Activated CD4-positive, alpha-beta T cell treated with anti-CD3 and anti-CD28 coated beads, Interleukin-2, amount 10 ng/mL, durations not matched to agents 7 days and 5 days (primary cell): ENCODE results near the gene PSME3. TPM values are rescaled to one million over a fixed set of nuclear protein-coding genes. Genes with fewer than 3 reads are reported as not detected.

Experiments used
- CTCF ChIA-PET: fragments of 350-600 bp; sonication (Branson Sonifier 250); formaldehyde crosslinking; loops from one replicate; lab custom pipeline; 2021; ENCODE audit warnings: antibody characterized with exemption; lab: Charles Lee
- POLR2A ChIA-PET: fragments of 350-600 bp; sonication (Branson Sonifier 250); formaldehyde crosslinking; loops from one replicate; lab custom pipeline; 2021; ENCODE audit warnings: antibody characterized with exemption; lab: Charles Lee
- DNase-seq: peaks from one replicate; pipeline ENCODE4 v3.0.0-alpha.2; 2020
- H3K27ac Mint-ChIP-seq: one replicate; pipeline ENCODE4 v1.8.0; 2021; ENCODE audit warnings: mild to moderate bottlenecking, moderate library complexity, mixed read lengths
- H3K27me3 Mint-ChIP-seq: one replicate; pipeline ENCODE4 v1.8.0; 2021; ENCODE audit warnings: mixed read lengths
- H3K36me3 Mint-ChIP-seq: one replicate; pipeline ENCODE4 v1.8.0; 2021; ENCODE audit warnings: low read depth, mixed read lengths
- H3K4me1 Mint-ChIP-seq: one replicate; pipeline ENCODE4 v1.8.0; 2021; ENCODE audit warnings: mixed read lengths
- H3K4me3 Mint-ChIP-seq: one replicate; pipeline ENCODE4 v1.8.0; 2021; ENCODE audit warnings: mild to moderate bottlenecking, moderate library complexity, mixed read lengths
- H3K9me3 Mint-ChIP-seq: one replicate; pipeline ENCODE4 v1.8.0; 2021; ENCODE audit warnings: mixed read lengths
- total RNA-seq, 2 experiments: library from RNA; stranded (reverse); gene quantifications; one replicate each; pipeline ENCODE4 v1.2.3, GENCODE V29; 2021

Gene PSME3
- total RNA-seq, 2 experiments from 2014 or later, result 110 to 111 TPM

DNA sequence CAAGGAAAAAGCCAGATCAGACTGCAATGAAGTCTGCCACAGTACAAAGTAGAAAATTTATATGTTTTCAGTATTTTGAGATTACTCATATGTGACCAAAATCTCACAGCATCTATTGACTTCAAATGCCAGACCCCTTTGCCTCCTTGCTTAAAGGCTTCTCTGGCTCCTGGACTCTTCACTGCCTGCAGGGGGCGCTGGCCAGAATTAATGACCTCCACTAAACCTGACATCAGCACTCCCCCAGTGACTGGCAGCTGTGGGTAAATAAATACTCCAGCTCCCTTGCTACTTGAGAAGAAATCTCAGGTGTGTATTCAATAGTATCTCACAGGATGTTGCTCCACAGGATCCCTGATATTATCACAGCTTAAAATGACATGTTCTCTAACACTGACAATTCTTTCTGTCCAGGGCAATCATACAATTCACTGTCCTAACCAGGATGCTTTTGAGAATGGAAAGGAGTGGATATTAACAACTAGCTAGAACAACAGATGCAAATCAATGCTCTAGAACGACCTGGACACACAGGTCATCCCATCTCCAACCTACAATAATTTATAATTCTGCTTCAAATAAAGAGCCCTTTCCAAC is 13.2 kb upstream of the PSME3 start:
- ChIA-PET POLR2A (interaction anchor here (0.5 kb wide), 1 partner anchor 12 kb away, joined by 3 read pairs; no protein-coding TSS in a partner anchor), CTCF (interaction anchor here (0.8 to 5.8 kb wide), 6 partner anchors 8 to 79 kb away, joined by 3 to 23 read pairs (median 4); partner anchors contain the start of gene PSME3)
- H3K9me3 Mint-ChIP-seq, result no peaks in the 10 kb centered on the region
- peak; percentile 73 for DNase-seq
- H3K36me3 Mint-ChIP-seq, result peaks cover 59% of the 10 kb centered on the region
- no peak overlapping the region for H3K4me3 Mint-ChIP-seq
- H3K4me1 Mint-ChIP-seq, result peaks cover 36% of the 10 kb centered on the region
- no peaks in the 10 kb centered on the region for H3K27me3 Mint-ChIP-seq
- H3K27ac Mint-ChIP-seq, result no peak overlapping the region

- no peak for DNase-seq
- Mint-ChIP-seq H3K36me3 (peaks cover 50% of the 10 kb centered on the region), H3K9me3 (no peaks in the 10 kb centered on the region), H3K27me3 (no peaks in the 10 kb centered on the region), H3K4me1 (peaks cover 38% of the 10 kb centered on the region), H3K4me3 (no peak overlapping the region), H3K27ac (no peak overlapping the region)
- CTCF ChIA-PET, result interaction anchor here (1.6 to 5.8 kb wide), 2 partner anchors 11 to 16 kb away, joined by 5 to 23 read pairs; partner anchors contain the start of gene PSME3
- POLR2A ChIA-PET, result no interaction called here
Observed at GRCh38 chr17:42821176-42821575, 12.0 kb upstream of the PSME3 start.

DNA sequence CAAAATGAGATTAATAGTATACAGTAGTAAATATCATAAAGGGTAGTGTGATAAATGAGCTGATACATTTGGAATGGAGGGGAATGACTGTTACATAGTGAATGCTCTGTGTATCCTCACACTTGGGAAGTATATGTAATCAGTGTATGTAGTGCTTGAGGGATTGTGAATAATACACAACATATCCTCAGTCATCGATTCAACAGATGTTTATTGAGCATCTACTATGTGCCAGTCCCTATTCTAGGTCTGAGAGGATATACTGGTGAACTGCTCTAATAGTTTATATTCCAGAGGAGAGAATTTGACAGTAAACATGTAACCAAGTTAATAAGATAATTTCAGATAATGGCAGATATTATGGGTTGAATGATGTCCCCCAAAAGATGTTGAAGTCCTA is 5.7 kb upstream of the PSME3 start:
- DNase-seq, result no peak
- no peak overlapping the region for H3K27ac Mint-ChIP-seq
- ChIA-PET POLR2A (no interaction called here), CTCF (no interaction called here)
- peaks cover 3% of the 10 kb centered on the region for H3K36me3 Mint-ChIP-seq
- H3K9me3 Mint-ChIP-seq, result no peaks in the 10 kb centered on the region
- H3K4me1 Mint-ChIP-seq, result peaks cover 27% of the 10 kb centered on the region
- peaks cover 6% of the 10 kb centered on the region for H3K27me3 Mint-ChIP-seq
- H3K4me3 Mint-ChIP-seq, result no peak overlapping the region

DNA sequence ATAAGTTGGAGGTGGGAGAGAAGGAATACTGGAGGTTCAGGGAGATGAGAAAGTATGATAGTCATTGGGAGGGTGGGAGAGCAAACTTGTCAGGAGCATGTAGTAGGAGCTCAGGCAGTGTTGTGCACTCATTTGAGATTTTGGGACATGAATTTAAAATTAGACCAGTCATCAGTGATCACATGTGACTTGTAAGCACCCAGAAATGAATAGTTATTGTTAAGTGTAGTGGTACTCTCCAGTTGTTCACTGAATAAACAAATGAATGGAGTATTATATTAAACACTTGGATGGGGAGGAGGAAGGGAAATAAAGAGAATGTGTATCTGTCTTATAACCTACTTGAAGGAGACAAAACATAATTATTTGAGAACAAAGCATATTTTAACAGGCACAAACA is 2.2 kb upstream of the PSME3 start:
- H3K4me3 Mint-ChIP-seq, result no peak overlapping the region
- ChIA-PET CTCF (interaction anchor here (1.7 to 5.0 kb wide), 2 partner anchors 12 kb away, joined by 5 to 23 read pairs; no protein-coding TSS in a partner anchor), POLR2A (interaction anchor here (0.6 to 0.7 kb wide), 2 partner anchors 60 to 223 kb away, joined by 3 read pairs; no protein-coding TSS in a partner anchor)
- H3K27ac Mint-ChIP-seq, result no peak overlapping the region
- peaks cover 6% of the 10 kb centered on the region for H3K27me3 Mint-ChIP-seq
- no peak for DNase-seq
- H3K36me3 Mint-ChIP-seq, result peaks cover 19% of the 10 kb centered on the region
- H3K9me3 Mint-ChIP-seq, result no peaks in the 10 kb centered on the region
- peaks cover 24% of the 10 kb centered on the region for H3K4me1 Mint-ChIP-seq

DNA sequence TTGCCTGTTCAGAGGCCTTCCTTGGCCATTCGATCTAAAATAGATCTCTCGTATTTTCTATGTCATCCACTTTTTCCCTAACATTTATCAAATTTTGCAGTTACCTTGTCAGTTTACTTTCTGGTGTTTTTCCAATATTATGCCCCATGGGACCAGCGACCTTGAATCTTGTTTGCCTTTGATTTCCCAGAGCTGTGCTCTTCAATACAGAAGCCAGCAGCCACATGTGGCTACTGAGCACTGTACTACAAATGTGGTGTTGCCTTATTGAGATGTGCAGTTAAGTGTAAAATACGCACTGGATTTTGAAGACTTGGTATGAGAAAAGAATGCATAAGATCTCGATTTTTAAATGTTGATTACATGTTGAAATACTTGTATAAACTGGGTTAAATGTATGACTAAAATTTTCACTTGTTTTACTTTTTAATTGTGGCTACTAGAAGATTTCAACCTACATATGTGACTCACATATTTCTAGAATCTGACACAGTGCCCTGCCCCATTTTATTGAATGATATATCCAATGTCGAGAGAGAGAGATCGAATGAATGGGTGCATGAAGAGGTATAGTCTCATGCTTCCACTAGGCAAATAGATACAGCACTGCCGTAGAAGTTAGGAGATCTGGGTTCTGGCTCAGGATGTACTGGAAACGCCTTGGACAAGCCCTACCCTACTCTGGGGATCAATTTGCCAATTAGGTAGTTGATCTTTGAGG is 824 bp upstream of the PSME3 start:
- Mint-ChIP-seq H3K4me1 (peaks cover 24% of the 10 kb centered on the region), H3K27ac (peak overlapping the region; percentile 99), H3K4me3 (peak overlapping the region; percentile 94), H3K27me3 (peaks cover 6% of the 10 kb centered on the region), H3K36me3 (peaks cover 23% of the 10 kb centered on the region), H3K9me3 (no peaks in the 10 kb centered on the region)
- no peak for DNase-seq
- ChIA-PET CTCF (interaction anchor here (1.7 to 5.0 kb wide), 2 partner anchors 11 to 14 kb away, joined by 5 to 23 read pairs; no protein-coding TSS in a partner anchor), POLR2A (no interaction called here)

- H3K9me3 Mint-ChIP-seq, result no peaks in the 10 kb centered on the region
- POLR2A ChIA-PET, result interaction anchor here (1.1 kb wide), 1 partner anchor 11 kb away, joined by 3 read pairs; the partner anchor contains the start of gene AOC2
- H3K4me1 Mint-ChIP-seq, result peaks cover 24% of the 10 kb centered on the region
- peak overlapping the region; percentile 94 for H3K4me3 Mint-ChIP-seq
- H3K27ac Mint-ChIP-seq, result peak overlapping the region; percentile 99
- DNase-seq, result peak; percentile 10
- CTCF ChIA-PET, result interaction anchor here (0.5 to 5.0 kb wide), 5 partner anchors 9 to 144 kb away, joined by 3 to 29 read pairs (median 3); partner anchors contain the start of gene BECN1
- no peaks in the 10 kb centered on the region for H3K27me3 Mint-ChIP-seq
- peaks cover 35% of the 10 kb centered on the region for H3K36me3 Mint-ChIP-seq
Observed at GRCh38 chr17:42833767-42834422, 698 bp downstream of the PSME3 start.

DNA sequence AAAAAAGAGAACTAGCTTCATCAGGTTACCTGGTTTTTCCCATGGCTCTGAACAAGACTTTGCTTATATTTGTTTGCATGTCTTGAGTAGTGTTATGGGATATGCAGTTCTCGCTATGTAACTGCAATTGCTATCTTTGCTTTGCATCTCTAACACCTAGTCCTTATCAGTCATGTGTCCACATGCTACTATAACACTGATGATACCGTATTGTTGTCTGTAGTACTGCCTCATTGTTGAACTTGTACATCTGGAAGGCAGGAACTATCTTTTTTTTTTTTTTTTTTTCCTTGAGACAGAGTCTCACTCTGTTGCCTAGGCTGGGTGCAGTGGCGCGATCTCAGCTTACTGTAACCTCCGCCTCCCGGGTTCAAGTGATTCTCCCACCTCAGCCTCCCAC is 2.5 kb downstream of the PSME3 start:
- H3K4me1 Mint-ChIP-seq, result peaks cover 24% of the 10 kb centered on the region
- no peak for DNase-seq
- H3K36me3 Mint-ChIP-seq, result peaks cover 42% of the 10 kb centered on the region
- no peak overlapping the region for H3K27ac Mint-ChIP-seq
- H3K27me3 Mint-ChIP-seq, result no peaks in the 10 kb centered on the region
- ChIA-PET POLR2A (no interaction called here), CTCF (interaction anchor here (0.8 to 3.0 kb wide), 2 partner anchors 12 to 14 kb away, joined by 3 to 29 read pairs; partner anchors contain the start of gene BECN1)
- no peaks in the 10 kb centered on the region for H3K9me3 Mint-ChIP-seq
- H3K4me3 Mint-ChIP-seq, result no peak overlapping the region

DNA sequence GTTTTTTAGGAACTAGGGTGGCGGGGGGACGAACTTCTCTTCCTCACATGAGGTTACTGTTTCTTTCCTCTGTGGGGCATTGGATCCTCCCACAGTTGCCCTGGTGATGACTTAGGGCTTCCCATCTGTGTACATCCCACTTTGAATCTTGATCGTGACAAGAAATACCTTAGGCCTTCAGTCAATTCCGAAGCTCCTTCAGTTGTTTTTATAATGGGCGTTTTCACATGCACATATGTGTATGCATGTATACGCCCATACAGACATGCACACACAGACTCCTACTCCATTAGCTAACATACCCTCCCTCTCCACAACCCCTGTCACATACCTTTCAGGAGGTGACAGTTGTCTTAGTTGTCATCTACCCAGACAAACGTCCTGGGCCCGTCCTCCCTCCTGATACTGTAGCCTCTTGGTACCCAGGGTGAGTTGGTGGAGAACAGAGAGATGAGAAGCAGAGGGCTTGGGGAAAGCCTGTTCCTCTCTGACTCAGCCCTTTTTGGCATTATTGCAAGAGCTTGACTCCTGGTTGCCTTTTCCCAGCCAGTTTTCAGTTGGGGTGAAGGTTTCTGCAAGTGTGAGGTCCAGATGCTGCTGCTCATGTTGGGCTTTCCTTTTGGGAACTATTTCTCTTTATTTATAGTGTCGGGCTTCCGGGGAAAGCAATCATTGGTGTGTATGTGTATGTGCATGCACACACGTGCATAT is 8.9 kb downstream of the PSME3 start:
- Mint-ChIP-seq H3K4me3 (no peak overlapping the region), H3K4me1 (peaks cover 8% of the 10 kb centered on the region), H3K9me3 (no peaks in the 10 kb centered on the region), H3K27ac (no peak overlapping the region), H3K36me3 (peaks cover 45% of the 10 kb centered on the region), H3K27me3 (no peaks in the 10 kb centered on the region)
- CTCF ChIA-PET, result interaction anchor here (1.1 kb wide), 1 partner anchor 17 kb away, joined by 4 read pairs; no protein-coding TSS in a partner anchor
- POLR2A ChIA-PET, result no interaction called here
- DNase-seq, result no peak

DNA sequence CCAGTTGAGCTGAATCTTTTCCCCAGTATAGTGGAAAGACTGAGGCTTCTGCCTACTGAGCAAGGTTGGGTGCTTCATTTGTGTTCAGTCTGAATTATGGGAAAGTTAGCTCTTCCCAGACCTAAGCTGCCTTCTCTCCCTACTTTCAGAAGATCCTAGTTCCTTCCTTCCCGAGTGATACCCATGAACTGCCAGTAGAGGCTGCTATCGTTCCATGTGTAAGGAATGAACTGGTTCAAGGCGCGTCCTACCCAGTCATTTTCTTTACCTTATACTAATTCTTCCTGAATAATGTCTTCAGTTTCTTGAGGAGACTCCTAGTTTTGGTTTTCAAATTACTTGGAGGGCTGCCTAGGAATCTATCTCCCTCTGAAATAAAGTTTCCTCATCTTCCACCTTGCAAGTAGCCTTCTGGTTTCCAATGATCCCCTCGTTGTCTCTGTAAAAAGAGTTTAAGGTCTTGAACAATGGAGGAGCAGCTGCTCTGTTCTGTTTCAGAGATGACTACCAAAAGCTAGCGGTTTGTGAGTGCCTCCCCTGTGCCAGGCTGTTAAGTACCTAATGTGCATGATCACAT is 10.2 kb downstream of the PSME3 start:
- ChIA-PET POLR2A (interaction anchor here (0.6 kb wide), 1 partner anchor 126 kb away, joined by 6 read pairs; no protein-coding TSS in a partner anchor), CTCF (interaction anchor here (0.6 to 2.0 kb wide), 5 partner anchors 10 to 154 kb away, joined by 3 to 6 read pairs (median 5); partner anchors contain the start of genes BECN1, PSME3 and RPL27)
- no peak overlapping the region for H3K4me3 Mint-ChIP-seq
- DNase-seq, result peak; percentile 29
- no peak overlapping the region for H3K27ac Mint-ChIP-seq
- H3K4me1 Mint-ChIP-seq, result peaks cover 8% of the 10 kb centered on the region
- no peaks in the 10 kb centered on the region for H3K9me3 Mint-ChIP-seq
- H3K36me3 Mint-ChIP-seq, result peaks cover 36% of the 10 kb centered on the region
- no peaks in the 10 kb centered on the region for H3K27me3 Mint-ChIP-seq

GRCh38 chr17:42844271-42844670 is 11.1 kb downstream of the PSME3 start, which contains the start of gene AOC2:
TSS of gene AOC2 (plus strand) at chr17:42844580. CDS start at chr17:42844627, 47 bp downstream.
- Mint-ChIP-seq H3K9me3 (no peaks in the 10 kb centered on the region), H3K4me3 (no peak within 1 kb of the TSS), H3K27ac (no peak within 1 kb of the TSS), H3K4me1 (peaks cover 8% of the 10 kb centered on the region), H3K27me3 (no peaks in the 10 kb centered on the region), H3K36me3 (peaks cover 29% of the 10 kb centered on the region)
- DNase-seq, result no peak
- POLR2A ChIA-PET, result interaction anchor here (1.4 kb wide), 1 partner anchor 11 kb away, joined by 3 read pairs; the partner anchor contains the start of gene PSME3
- CTCF ChIA-PET, result interaction anchor here (1.8 to 2.0 kb wide), 2 partner anchors 21 to 154 kb away, joined by 5 to 6 read pairs; partner anchors contain the start of genes BECN1 and RPL27

- POLR2A ChIA-PET, result interaction anchor here (0.6 to 1.4 kb wide), 2 partner anchors 11 to 72 kb away, joined by 3 read pairs; partner anchors contain the start of gene PSME3
- DNase-seq, result no peak
- no peak overlapping the region for H3K27ac Mint-ChIP-seq
- H3K27me3 Mint-ChIP-seq, result no peaks in the 10 kb centered on the region
- no peaks in the 10 kb centered on the region for H3K9me3 Mint-ChIP-seq
- CTCF ChIA-PET, result interaction anchor here (0.6 to 3.7 kb wide), 5 partner anchors 10 to 1064 kb away, joined by 3 to 14 read pairs (median 4); partner anchors contain the start of genes BECN1 and RPL27
- H3K4me3 Mint-ChIP-seq, result no peak overlapping the region
- peaks cover 8% of the 10 kb centered on the region for H3K4me1 Mint-ChIP-seq
- H3K36me3 Mint-ChIP-seq, result peaks cover 25% of the 10 kb centered on the region
Observed at GRCh38 chr17:42844761-42845555, 11.8 kb downstream of the PSME3 start.
